Ovary (tissue), 3 donors: ENCODE data around the gene NYAP1.

Experiments used
- CTCF ChIP-seq, 3 donors: fragments of 450-650 bp in 2 of 3; fragments of 200-600 bp in 1 of 3; IDR thresholded peaks; one replicate each; pipeline versions ENCODE4 v1.5.1 to v1.8.0; 2016 to 2022; ENCODE audit warnings: antibody characterized with exemption in 3 of 3, mild to moderate bottlenecking in 1 of 3
- POLR2A ChIP-seq: fragments of 450-650 bp; IDR thresholded peaks from one replicate; pipeline ENCODE4 v1.6.1; 2017; ENCODE audit warnings: antibody characterized with exemption, mild to moderate bottlenecking, moderate library complexity
- donor health status: DM: no; HTN: no; CAD: no.

DNA sequence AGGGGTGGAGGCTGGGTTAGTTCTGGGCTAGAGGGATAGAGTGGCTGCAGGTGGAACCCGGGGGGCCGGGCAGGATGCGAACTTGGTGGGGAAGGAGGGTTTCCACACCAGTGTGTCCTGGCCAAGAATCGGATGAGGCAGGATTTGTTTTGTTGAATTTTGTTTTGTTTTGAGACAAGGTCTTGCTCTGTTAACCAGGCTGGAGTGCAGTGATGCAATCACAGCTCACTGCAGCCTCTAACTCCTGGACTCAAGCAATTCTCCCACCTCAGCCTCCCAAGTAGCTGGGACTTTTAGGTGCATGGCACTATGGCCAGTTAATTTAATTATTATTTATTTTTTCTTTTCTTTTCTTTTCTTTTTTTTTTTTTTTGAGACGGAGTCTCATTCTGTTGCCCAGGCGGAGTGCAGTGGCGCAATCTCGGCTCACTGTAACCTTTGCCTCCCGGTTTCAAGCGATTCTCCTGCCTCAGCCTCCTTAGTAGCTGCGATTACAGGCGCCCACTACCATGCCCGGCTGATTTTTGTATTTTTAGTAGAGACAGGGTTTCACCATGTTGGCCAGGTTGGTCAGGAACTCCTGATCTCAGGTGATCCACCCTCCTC is 34.4 kb upstream of the NYAP1 start:
- TF ChIP-seq CTCF (IDR thresholded peaks at IDR 0.05): no peak
- no peak for TF ChIP-seq POLR2A
